Measurements from ENCODE around the gene PDE1A.
"Not testable (repeated sequence)": the region's sequence is repeated elsewhere in the genome, so short reads cannot be mapped to it uniquely, and the experiment has no call there.

PDE1A gene

GRCh38 chr2:182300608-182301007 is 126.2 kb downstream of the PDE1A start:
- DNase-seq (ENCODE audit: low read depth) = no peak
- TF ChIP-seq, protein P1, sequence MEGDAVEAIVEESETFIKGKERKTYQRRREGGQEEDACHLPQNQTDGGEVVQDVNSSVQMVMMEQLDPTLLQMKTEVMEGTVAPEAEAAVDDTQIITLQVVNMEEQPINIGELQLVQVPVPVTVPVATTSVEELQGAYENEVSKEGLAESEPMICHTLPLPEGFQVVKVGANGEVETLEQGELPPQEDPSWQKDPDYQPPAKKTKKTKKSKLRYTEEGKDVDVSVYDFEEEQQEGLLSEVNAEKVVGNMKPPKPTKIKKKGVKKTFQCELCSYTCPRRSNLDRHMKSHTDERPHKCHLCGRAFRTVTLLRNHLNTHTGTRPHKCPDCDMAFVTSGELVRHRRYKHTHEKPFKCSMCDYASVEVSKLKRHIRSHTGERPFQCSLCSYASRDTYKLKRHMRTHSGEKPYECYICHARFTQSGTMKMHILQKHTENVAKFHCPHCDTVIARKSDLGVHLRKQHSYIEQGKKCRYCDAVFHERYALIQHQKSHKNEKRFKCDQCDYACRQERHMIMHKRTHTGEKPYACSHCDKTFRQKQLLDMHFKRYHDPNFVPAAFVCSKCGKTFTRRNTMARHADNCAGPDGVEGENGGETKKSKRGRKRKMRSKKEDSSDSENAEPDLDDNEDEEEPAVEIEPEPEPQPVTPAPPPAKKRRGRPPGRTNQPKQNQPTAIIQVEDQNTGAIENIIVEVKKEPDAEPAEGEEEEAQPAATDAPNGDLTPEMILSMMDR (IDR thresholded peaks at IDR 0.05; ENCODE audit: insufficient read depth, low read depth, low read length, missing control alignments) = no peak
- H3K4me3 ChIP-seq (ENCODE audit: low read depth, low read length) = no peak overlapping the region

- H3K4me3 ChIP-seq (ENCODE audit: low read depth, low read length) = no peak overlapping the region
- TF ChIP-seq, protein P1 (IDR thresholded peaks at IDR 0.05; ENCODE audit: insufficient read depth, low read depth, low read length, missing control alignments) = no peak
- DNase-seq (ENCODE audit: low read depth) = no peak
Observed at GRCh38 chr2:182299632-182300031, 127.2 kb downstream of the PDE1A start.

DNA sequence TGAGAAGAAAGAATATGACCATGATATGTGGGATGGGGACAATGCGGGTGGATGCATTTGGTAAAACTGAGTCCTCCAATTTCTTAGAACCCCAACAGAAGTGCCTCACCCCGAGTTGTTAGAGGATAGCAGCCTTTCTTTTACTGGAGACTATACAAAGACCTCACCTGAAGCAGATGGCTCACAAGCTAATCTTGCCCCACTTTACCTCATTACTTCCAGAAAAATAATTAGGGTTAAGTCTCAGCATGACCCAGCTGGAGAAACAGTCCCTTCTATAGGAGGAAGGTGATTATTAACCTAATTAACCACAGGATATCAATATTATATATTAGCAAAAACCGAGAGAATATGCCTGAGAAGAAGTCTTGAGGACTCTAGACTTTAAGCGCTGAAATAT is 128.4 kb downstream of the PDE1A start:
- TF ChIP-seq, protein P1 (IDR thresholded peaks at IDR 0.05; ENCODE audit: insufficient read depth, low read depth, low read length, missing control alignments) = no peak
- no peak for DNase-seq (ENCODE audit: low read depth)

GRCh38 chr2:182291296-182291695 is 135.5 kb downstream of the PDE1A start:
- H3K4me3 ChIP-seq (ENCODE audit: low read depth, low read length) = no peak overlapping the region
- no peak for DNase-seq (ENCODE audit: low read depth)
- TF ChIP-seq, protein P1 (IDR thresholded peaks at IDR 0.05; ENCODE audit: insufficient read depth, low read depth, low read length, missing control alignments) = no peak

More for the DNA sequence above, 128.4 kb downstream of the PDE1A start:
- H3K4me3 ChIP-seq (ENCODE audit: low read depth, low read length) = no peak overlapping the region

- DNase-seq (ENCODE audit: low read depth) = no peak
- H3K4me3 ChIP-seq (ENCODE audit: low read depth, low read length) = no peak overlapping the region
Observed at GRCh38 chr2:182283512-182283911, 143.3 kb downstream of the PDE1A start.

DNA sequence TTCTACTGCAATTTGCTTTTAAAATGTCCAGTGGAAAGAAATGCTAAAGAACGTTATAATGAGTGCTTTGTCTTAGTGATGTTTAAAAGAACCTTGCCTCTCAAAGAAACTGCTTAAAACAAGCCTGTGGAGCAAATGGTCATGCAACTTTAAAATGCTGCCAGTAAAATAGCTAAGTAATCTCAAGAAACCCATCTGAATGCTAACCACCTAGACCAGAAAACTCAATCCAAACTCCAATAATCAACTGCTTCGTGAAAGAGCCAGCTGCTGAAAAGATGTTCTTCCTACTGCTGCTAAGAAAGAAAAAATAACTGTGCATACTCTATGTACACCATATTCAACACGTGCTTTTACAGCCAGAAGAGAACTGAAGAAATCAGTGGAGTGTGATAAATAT is 145.6 kb downstream of the PDE1A start:
- DNase-seq (ENCODE audit: low read depth) = no peak
- TF ChIP-seq, protein P1 (IDR thresholded peaks at IDR 0.05; ENCODE audit: insufficient read depth, low read depth, low read length, missing control alignments) = no peak
- H3K4me3 ChIP-seq (ENCODE audit: low read depth, low read length) = no peak overlapping the region

More at GRCh38 chr2:182283512-182283911, 143.3 kb downstream of the PDE1A start:
- TF ChIP-seq, protein P1 (IDR thresholded peaks at IDR 0.05; ENCODE audit: insufficient read depth, low read depth, low read length, missing control alignments) = no peak

GRCh38 chr2:182280118-182280517 is 146.7 kb downstream of the PDE1A start:
- DNase-seq (ENCODE audit: low read depth) = no peak
- TF ChIP-seq, protein P1 (IDR thresholded peaks at IDR 0.05; ENCODE audit: insufficient read depth, low read depth, low read length, missing control alignments) = no peak
- no peak overlapping the region for H3K4me3 ChIP-seq (ENCODE audit: low read depth, low read length)

DNA sequence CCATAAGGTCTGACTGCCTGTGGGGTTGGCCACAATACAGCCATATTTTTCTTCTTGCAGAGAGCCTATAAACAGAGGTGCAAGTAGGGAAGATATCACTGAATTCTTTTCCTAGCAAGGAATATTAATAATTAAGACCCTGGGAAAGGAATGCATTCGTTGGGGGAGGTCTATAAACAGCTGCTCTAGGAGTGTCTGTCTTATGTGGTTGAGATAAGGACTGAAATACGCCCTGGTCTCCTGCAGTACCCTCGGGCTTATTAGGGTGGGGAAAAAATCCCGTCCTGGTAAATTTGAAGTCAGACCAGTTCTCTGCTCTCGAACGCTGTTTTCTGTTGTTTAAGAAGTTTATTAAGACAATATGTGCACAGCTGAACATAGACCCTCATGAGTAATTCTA is 150.2 kb downstream of the PDE1A start:
- not testable (repeated sequence) for DNase-seq (ENCODE audit: low read depth); H3K4me3 ChIP-seq (ENCODE audit: low read depth, low read length)

All from GM12865 (cell line).